HG03175 (cell line): ENCODE data around the gene KIF26B.

Experiments used
- ATAC-seq: cut with Tn5 transposase; IDR thresholded peaks from one replicate; pipeline ENCODE4 v1.9.1; 2021; ENCODE audit warnings: mild to moderate bottlenecking, moderate library complexity; ENCODE audit not compliant: unreplicated experiment

The KIF26B gene

GRCh38 chr1:245270972-245271371, 116.2 kb downstream of the KIF26B start:
- no peak for ATAC-seq

- ATAC-seq, result no peak
Observed at GRCh38 chr1:245272676-245273075, 117.9 kb downstream of the KIF26B start.

- no peak for ATAC-seq
Observed at GRCh38 chr1:245276445-245276844, 121.7 kb downstream of the KIF26B start.

- no peak for ATAC-seq
Observed at GRCh38 chr1:245277276-245277675, 122.5 kb downstream of the KIF26B start.

DNA sequence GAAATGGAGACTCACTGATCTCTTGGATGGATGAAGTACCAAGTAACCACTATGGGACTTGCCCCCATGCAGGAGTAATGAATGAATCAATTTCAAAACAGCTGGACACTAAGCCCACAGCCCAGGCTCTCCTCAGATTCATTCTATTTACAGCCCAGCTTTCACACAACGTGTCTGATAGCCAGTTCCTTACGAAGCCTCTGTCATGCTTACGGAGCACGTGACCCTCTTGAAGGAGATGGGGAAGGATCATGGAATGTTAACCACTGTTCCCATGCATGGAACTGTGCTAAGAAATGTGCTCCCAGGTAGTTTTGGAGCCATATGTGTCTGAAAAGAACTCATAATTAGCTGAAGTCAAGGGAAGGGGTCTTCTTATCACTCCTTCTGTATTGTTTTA, 124.1 kb downstream of the KIF26B start:
- no peak for ATAC-seq

GRCh38 chr1:245279346-245279745, 124.6 kb downstream of the KIF26B start:
- no peak for ATAC-seq

DNA sequence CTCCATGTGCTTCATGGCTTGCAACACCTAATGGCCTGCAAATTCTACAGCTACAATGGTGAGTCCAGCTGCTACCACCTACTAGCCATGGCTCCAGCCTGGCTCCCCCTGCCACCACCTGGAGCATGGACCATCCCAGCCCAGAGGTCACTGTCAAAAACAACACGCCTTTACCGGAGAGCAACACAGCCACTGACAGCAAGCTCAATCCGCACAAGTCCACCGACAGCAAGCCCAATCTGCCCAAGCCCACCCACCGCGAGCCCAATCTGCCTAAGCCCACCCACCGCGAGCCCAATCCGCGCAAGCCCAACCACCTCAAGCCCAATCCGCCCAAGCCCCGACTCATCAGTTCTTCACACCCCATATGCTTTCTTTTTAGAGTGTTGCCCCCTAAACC, 128.2 kb downstream of the KIF26B start:
- no peak for ATAC-seq

- ATAC-seq, result no peak
Observed at GRCh38 chr1:245285168-245285567, 130.4 kb downstream of the KIF26B start.

- no peak for ATAC-seq
Observed at GRCh38 chr1:245288796-245289195, 134.0 kb downstream of the KIF26B start.

DNA sequence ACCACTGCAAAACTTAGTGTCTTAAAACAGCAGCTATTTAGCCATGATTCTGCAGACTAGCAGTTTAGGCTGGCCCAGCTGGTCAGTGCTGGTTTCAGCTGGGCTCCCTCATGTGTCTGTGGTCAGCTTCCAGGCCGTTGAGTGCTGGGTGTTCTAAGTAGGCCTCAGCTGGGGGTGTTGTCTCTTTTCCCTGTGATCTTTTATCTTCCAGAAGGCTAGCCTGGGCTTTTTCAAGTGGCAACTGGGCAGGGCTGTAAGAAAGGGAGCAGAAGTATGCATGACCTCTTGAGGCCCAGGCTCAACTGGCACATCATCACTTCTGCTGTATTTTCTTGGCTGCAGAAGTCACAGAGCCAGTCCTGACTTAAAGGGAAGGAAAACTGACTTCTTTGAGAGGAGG, 136.1 kb downstream of the KIF26B start:
- no peak for ATAC-seq

- no peak for ATAC-seq
Observed at GRCh38 chr1:245291351-245291750, 136.6 kb downstream of the KIF26B start.

DNA sequence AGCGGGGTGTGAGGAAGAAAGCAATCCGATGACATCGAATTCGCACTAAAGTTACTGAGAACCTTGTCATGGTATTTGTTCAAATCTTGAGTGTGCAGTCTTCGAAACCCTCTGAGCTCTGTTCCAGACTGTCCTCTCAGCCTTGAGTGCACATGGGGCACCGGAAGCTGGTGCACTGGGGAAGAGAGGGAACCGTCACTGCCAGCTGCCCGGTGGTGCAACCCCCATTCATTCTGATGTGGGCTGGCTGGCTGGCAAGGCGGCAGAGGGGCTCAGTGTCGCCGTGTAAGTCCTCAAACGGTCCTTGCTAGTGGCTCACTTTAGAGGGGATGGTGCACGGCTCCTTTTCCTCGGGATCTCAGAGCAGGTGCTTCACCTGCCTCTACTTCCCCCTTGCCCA, 137.4 kb downstream of the KIF26B start:
- ATAC-seq, result no peak

DNA sequence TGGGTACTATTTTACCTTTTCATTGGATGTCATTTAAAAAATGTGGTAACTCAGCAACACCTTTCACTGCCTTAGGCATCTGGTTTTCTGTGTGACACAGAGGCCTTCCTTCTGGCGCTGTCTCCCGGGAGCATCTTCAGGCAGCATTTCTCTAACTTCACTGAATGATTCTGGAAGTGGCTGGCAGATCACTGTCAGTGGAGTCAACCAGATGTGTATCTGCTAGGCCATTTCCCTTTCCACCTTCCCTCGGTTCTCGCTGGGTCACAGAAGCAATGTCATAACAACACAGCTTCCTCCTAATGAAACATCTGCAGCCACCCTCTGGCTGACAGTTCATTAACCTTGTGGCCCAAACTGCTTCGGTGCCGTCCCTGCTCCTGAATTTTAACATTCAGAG, 137.8 kb downstream of the KIF26B start:
- ATAC-seq, result no peak

DNA sequence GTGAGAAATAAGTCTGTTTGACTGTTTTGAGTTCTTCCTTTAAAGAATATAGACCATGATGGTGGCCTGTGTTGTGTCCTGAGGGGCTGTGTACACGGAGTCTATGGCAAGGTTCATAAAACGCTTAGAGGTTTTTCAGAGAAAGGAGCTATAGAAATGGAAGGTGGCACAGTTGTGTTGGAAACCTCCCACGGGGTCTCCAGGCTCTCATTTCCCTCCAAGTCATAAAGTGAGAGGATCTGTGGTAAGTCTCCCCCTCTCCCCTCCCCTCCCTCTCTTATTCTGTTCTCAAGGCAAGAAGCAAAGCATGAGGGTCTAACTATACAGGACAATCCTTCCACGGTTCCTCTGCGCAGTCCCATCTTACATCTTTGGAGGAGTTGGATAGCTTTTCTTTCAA, 139.2 kb downstream of the KIF26B start:
- ATAC-seq, result no peak

DNA sequence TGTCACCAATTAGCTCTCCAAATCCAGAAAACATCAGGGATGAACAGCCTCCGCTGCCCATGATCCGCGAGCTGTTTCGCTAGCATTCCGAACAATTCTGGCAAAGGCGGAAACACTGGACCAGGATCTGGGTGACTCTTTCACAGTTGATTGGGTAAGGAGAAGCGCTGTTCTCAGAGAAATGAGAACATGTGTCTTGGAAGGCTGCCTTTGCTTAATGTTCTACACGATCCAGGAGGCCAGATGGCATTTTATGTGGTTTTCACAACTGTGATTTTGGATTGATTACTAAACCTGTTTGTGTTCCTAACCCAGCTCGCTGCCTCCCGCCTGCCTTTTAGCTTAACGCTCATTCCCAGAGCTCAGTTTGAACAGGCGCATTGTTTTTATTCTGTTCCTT, 144.0 kb downstream of the KIF26B start:
- ATAC-seq, result no peak

DNA sequence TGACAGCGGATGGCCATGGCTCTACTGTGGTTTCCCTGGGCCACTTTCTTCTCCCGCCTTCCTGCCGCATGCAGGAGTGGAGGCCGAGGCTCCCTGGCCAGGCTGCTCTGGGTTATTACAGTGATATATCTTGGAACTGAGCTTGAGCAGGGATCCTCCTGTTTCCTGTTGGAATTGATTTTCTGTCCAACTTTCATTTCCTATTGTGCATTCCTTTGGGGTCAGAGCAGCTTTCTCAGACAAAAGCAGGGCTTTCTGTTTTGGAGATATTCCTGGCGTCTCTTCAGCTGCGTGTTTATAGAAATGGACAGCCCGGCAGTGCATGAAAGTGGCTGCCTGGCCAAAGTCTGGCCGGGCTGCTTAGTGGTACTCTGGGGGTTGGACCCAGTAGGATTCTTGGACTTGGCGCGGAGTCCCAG, 146.4 kb downstream of the KIF26B start:
- no peak for ATAC-seq

DNA sequence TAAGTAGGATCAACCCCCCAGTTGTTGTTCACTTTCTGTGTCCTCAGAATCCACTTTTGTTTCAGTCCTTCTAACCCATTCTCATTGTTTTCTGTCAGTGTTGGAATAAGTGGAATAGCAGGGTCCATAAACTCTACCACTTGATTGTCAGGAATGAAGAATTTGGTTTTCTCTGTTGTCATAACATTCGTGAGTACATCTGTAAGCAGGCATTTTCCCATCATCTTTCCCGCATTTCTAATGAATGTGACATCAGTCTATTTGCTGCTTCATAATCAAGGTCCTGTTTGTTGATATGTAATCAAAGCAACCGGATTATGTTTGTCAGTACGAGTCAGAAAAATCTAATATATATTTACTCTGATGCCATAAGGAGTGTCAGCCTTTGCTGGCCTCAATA, 147.1 kb downstream of the KIF26B start:
- ATAC-seq, result no peak

- no peak for ATAC-seq
Observed at GRCh38 chr1:245304698-245305097, 149.9 kb downstream of the KIF26B start.

DNA sequence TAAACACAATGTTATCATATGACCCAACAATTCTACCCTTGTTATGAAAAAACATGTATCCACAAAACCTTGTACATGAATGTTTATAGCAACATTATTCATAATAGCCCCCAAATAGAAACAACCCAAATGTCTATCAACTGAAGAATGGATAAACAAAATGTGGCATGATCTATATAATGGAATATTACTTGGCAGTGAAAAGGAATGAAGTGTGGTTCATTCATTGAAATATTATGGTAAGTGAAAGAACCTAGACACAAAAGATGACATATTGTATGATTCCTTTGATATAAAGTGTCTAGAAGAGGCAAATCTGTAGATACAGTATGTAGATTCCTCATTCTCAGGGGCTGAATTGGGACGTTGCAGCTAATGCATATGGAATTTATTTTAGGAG, 151.2 kb downstream of the KIF26B start:
- ATAC-seq, result no peak

DNA sequence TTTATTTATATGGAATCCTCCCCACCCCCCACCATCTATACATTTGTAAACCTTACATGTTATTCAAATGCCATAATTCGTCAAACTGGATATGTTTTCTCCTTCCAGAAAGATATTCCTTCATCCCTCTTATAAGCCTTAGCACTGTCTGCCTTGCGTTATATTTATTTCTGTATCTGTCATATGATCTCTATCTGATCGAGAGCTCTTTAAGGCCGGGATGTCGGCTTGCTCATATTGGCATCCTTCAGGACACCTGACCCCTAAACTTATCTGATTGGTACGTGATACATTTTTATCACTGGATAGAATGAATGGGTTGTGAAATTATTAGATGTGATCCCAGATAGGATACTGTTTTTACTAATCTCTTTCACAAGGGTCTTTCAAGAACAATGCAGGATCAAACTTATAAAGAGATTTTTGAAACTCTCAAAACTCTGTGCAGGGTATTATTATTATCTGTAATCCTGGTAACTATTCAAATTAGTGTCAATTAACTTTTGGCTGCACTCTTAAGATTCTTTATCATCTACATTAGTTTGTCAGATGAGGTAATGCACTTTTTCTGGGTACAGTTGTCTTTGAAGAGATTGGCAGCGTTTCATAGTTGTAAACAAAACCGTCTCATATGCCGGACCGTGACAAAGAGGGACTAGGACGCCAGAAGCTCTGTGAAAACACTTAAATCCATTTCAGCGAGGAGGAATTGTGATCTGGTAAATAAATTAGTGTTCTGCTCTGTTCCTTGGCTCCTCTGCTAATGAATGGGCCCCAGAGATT, 152.0 kb downstream of the KIF26B start:
- no peak for ATAC-seq

- ATAC-seq, result peak; percentile 68
Observed at GRCh38 chr1:245310571-245311531, 156.1 kb downstream of the KIF26B start.
